Measurements from ENCODE around the gene CDS2.
A peak's percentile ranks its signal among the peaks of the same experiment; 100 is the strongest.

The CDS2 gene

DNA sequence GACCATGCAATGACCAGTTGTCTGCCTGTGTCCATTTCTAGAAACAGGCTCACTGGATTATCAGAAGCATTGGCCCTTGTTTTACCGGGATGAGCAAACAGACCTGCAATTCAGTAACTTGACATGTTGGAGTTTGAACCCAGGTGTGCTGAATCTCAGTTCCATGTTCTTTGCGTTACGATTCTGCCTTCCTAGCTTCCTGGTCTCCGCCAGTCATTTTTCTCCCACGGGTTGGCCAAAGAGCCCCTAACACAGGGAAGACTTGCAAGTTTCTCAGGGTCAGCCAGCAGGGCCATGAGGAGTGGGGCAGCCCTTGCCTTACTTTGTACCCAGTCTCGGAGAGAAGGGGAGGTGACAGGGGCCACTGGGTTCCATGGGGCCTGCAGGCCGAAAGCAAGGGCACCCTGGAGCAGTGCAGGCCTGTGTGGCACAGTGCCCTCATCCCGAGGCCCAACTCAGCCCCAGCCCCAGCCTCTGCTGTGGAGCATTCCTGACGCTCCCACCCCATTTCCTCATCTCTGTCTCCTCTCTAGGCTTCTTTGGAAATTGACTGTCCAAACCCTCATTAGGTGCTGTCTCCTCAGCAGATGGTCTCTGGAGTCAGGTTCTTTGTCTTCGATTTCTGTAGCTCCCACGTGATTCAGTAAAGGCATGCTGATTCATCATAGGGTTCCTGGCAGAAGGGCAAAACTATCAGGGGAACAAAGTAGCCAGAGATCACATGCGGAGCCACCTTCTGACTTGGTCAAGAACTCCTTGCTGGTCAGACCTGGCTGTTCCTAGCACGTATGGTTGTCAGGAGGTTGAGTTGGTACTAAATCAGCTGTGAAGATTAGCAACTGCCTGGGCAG, 23.6 kb downstream of the CDS2 start:
- peak in 2 of 56 donors; percentile 7 to 12 for DNase-seq

DNA sequence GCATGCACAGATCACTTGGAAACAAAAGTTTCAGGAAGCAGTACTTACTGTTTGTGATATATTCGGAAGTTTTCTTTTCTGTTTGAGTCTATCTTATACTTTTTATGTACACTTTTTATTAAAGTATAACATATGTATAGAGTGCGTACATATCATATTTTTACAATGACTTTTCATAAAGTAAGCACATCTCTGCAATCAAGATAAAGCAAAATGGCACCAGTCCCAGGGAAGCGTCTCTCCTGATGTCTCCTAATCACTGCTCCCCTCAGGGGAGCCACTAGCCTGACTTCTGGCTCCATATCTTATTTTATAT, 26.3 kb downstream of the CDS2 start:
- DNase-seq, result no peak

DNA sequence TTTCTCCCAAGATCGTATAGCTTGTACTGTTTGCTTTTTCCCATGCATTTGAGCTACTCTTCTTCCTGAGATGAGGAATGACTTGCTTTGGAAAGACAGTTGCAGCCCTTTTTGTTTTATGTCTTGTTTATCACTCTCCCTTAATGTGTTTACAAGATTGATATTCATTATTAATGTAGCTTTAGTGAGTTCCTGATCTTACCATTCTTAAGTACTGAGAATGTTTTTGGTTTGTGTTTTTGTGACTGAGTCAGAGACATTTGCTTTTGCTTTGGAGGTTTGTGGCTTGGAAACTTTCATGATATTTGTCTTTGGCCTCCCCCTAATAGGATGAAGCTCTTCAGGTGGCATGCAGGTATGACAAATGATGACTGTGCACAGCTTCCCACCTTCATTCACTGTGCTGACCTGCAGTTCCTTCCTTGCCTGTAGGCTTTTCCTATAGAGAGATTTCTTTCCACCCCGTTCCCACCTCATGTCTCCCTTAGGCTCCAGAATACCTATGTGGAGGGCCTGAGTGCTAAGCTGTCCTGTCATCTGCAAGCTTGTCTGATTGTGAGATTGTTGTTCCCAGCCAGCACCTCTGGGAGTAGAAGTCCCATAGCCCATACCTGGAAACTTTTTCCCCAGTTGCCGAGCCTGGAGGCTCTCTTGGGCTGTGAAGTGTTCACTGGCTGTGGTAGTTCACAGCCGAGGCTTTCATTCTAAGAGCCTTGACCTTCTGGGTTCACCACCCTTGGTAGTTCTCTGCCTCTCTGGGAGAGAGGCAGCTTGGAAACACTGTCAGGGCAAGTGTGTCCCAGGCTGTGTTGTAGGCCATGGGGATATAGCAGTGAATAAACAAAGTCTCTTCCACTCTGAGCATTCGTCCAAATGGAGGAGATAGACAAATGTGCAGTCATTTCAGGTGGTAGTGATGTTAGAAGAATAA, 27.1 kb downstream of the CDS2 start:
- no peak for DNase-seq

DNA sequence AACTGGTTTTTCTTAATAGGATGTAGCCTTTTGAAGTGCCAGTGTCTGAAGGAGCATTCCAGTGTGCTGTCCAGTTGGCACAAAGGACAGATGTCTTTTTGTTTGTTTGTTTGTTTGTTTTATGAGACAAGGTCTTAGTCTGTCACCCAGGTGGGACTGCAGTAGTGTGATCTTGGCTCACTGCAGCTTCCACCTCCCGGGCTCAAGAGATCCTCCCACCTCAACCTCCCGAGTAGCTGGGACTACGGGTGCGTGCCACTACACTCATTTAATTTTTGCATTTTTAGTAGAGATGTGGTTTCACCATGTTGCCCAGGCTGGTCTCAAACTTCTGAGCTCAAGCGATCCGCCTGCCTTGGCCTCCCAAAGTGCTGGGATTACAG, 27.7 kb downstream of the CDS2 start:
- DNase-seq, result no peak

DNA sequence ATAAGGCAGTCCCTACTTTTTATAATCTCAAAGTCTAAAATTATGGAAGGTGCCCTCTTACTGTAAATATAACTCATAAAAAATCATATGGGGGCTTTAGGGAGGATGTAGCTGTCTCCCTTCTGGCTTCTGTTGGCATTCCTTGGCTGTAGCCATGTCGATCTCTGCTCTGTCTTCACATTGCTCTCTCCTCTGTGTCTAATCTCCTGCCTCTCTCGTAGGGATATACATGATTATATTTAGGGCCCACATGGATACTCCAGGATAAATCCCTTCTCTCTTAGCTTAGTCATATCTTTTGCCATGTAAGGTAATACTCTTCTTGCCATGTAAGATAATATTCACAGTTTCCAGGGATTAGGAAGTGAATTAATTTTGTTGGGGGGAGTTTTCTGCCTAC, 28.6 kb downstream of the CDS2 start:
- DNase-seq, result no peak

DNA sequence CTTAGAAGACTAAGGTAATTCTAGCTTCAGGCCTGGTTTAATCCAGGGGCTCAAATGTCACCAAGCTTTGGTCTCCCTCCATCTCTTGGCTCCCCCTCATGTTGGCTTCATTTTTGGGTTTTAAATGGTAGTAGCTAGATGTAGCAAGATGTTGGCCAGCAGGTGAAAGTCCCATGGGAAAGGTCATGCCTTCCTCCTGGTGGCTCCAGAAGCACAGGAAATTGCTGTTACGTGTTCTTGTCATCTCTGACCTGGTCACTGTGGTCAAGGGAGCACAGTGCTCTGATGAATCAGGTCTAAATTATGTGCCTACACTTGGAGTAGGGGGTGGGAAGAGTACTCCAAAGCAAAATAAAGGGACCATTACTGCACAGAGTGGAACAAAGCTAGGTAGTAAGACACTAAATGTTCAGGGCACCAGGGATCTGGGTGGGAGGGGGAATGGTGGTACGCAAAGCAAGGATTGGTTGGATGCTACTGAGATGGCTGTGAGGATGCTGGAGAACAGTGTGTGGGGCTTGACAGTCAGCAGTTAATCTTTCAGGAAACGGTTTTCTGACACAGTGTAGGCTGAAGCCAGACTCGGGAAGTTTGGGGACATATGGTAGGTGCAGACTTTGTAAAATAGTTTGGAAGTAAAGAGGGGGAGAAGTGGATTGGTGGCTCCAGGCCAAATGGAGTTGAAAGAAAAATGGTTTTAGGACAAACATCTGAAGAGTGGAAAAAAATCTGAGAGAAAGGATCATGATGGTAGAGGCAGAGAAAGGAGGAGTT, 30.1 kb downstream of the CDS2 start:
- no peak for DNase-seq

DNA sequence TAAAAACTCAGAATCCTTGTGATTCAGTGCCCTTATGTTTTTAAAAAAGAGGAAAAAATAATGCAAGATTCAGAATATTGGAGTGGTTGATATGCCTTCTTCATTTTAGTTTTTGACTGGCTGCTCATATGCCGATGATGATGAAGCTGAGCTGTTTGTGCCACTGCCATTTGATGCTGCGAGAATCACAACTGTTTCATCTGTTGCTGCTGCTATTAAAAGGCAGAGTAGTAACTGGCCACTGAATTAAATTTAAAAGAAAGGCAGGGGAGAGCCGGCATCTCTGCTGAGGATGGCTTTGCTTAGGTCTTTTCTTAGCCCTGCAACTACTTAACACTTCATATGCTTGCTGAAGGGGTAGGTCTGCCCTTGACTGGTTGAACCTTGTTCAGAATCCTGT, 33.1 kb downstream of the CDS2 start:
- no peak for DNase-seq

DNA sequence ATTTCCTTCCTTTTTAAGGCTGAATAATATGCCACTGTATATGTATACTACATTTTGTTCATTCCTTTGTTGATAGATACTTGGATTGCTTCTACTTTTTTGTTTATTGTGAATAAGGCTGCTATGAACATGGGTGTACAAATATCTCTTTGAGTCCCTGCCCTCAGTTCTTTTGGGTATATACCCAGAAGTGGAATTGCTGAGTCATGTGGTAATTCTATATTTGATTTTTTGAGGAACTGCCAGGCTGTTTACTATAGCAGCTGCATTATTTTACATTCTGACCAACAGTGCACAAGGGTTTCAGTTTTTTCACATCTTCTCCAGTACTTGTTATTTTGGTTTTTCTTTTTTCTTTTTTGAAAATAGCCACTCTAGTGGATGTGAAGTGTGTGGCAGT, 34.1 kb downstream of the CDS2 start:
- no peak for DNase-seq

DNA sequence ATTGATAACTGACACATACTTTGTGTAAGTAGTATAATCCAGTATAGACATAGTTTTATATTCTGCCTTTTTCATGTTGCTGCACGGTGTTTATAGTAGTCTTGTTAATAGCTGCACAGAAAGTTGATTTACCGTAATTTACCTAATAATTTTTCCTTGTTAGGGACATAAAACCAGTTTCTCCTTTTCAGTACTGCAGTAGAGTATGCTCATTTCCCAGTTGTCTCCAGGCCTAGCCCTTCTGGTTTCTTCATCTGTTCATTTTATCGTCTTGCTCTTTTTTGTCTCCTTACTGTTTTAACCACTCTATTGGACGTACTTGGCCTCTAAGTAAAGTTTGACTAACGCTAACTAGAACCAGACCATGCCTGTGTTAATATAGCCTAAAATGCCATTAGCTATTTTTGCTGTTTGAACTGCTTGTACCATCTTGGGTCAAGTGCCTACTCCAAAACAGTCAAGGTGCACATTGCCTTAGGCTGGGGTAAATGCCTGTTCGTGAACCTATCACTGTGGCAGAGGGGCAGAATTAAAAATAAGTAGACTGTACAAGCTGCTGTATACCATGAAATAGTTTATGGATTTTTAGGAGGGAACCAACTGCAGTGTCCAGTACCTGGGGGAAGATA, 34.8 kb downstream of the CDS2 start:
- no peak for DNase-seq

DNA sequence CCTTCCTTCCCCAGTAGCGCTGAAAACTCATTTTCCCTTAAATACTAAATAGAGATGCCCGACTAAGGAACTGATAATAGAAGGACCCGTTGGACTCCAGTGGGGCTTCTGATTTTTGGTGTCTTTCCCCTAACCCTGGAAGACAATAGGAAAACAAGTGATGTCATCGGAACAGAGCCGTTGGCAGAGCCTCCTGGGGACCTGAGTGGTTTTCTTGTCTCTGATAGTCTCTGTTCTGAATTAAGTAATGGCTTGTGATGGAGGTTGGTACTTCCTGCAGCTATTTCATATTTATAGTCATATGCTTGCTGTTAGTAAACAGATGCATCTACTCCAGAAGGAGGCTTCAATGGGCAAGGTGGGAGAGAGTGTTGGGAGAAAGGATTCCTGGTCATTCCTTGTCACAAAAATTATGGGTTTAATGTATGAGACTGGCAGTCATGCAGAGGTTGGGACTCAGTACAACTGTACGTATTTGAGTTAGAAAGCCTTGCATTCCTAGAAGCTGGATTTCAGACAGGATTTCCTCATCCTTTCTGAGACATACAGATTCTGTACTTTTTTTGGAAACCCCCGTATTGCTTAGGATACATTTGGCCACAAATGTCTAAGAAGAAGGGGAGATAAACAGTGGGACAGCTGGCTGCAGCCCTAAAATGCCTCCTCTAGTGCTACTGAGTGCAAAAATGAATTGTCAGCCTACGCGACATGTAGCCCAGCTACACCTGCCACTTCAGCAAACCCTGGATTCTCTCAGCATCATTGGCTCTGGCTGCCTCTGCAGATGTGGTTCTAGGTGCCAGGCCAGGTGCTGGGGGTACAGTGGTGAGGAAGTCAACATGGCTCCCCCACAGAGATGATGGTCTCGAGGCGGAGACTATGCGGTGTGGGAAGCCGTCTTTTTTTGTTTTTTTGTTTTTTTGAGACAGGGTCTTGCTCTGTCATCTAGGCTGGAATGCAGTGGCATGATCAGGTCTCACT, 38.1 kb downstream of the CDS2 start:
- DNase-seq, result peak in 1 of 56 donors; percentile 9

DNA sequence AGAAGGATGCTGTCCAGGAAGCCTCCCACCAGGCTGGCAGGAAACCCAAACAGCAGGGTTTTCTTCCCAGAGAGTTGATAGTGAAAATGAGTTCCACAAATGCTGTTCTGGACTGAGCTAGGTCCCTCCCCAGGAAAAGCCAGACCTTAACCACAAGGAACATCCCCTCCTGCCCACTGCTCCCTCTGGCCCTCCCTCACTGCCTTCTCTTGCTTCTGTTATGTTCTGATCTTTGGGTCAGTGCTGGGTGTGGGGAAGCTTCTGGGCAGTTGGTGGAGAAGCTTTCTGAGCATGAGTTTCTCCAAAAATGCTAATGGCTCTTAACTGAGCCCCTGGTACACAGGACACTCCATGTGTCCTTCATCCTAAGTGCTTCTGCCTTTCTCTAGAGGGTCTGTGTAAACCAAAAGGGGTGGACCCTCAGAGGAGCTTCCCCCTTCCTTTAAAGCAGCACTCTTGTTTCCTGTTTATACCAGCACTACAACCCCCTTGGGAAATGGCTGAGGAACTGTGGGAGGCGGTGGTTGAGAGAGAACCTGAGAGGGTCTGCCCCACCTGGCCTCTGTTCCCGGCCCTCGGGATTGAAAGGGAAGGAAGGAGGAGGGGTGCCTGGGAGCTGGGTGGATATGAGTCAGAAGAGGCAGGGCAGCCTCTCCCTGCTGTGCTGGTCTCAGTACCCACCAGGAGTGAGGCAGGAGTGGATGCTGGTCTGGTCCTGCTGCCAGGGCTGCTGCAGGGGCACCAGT, 42.0 kb downstream of the CDS2 start:
- peak in 1 of 56 donors; percentile 20 for DNase-seq

DNA sequence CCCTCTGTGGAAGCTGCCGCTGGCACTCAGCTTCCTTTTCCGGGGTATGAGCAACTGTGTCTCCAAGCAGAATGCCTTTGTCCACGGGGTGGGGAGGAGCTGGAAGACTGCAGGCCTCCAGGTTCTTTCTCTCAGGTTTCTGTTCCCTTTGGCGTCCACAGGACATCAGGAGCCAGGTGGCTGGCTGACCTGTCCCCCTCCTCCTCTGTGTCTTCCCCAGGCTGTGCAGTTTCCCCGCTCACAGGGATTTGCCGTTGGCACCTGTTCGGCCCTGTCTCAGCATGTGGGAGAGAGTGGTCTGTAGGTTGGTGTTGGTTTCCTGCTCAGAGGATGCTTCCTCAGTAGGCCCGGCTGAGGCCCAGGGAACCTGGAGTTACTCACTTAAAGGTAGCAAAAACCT, 43.5 kb downstream of the CDS2 start:
- no peak for DNase-seq

DNA sequence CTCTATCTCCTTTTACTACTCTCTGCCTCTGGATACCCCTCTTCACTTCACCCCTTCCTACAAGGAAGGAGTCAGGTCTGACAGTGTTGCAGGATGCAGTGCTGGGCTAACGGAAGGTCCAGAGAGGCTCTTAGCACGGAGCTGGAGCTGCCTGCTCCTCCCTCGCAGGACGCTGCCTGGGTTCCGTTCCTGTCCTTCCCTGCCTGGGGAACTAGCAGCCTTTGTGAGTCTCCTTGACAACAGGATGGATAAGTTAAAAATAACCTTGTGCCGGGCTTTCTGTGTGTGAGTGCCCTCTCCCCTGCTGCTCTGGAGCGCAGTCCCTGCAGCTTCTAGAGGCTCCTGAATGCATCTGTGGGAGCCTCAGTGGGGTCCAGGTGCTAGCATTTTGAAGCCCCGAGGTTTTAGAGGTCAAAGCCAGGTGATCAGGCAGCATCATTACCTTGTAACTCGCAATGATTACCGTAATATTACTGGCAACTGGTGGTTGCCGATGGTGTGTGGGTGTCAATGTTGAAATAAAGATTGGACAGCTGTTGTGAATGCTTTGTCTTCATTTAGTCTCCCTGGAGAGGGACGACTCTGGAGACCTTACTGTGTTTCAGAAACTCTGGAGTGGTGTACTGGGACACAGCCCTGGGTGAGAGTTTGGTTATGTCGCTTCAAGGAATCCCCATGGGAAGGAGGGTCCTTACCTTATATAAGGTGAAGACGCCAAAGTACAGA, 44.4 kb downstream of the CDS2 start:
- DNase-seq, result peak in 24 of 56 donors; percentile 13 to 63 (median 31)

DNA sequence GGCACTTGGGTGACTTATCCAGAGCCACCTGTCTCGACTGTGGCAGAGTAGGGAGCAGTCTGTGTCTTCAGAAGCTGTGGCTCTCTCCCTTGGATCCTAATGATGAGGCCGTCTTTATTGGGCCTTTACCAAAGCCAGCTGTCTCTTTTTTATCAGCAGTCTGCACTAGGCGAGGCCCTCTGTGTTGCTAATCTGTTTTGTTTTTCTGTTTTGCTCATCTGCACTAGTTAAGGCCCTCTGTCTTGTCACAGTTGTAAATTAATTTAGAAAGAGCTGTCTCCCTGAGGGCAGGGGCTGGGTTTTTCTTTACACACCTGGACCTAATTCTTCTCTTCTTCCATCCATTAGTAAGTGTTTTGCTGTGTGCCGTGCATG, 45.0 kb downstream of the CDS2 start:
- no peak for DNase-seq

DNA sequence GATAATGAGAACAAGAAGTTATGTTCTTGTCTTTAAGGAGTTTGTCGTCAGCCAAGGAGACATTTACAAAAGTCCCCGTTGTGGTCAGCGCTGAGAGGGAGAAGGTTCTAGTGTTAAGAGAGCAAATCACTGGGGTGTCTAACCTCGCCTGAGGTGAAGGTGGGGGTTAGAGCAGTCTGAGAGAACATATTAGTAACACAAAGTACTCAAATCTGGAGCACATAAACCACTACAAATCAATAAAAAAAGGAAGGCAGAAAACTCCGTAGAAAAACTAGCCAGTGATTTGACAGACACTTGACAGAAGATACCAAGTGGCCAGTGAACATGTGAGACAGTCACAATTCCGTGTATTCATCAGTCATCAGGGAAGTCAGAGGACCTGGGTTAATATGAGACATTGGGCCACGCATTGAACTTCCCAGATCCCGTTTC, 45.4 kb downstream of the CDS2 start:
- DNase-seq, result no peak

DNA sequence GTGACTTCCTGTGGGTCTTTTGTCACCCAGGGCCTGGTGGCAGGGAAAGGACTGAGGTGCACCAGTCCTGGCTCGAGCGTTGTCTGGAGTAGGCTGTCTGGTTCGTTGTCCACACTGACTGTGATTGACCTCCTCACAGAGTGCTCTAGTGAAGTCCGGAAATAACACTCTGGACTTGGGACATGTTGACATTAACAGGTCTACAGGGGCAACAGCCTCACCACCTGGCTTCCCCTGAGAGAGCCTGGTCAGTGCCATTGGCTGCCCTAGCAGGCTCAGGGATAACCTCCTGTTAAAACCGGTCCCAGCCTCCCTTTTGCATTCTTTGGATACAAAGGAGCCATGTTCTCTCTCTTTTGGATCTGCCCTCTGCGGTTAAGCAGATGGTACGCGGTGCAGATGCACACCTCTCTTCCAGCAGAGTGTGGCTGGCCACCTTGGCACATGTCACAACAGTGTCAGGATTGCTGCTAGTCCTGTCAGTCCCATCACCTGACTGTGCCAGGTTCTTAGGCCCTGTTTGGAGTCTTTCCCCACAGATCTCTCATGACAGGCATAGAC, 46.2 kb downstream of the CDS2 start:
- DNase-seq, result no peak

DNA sequence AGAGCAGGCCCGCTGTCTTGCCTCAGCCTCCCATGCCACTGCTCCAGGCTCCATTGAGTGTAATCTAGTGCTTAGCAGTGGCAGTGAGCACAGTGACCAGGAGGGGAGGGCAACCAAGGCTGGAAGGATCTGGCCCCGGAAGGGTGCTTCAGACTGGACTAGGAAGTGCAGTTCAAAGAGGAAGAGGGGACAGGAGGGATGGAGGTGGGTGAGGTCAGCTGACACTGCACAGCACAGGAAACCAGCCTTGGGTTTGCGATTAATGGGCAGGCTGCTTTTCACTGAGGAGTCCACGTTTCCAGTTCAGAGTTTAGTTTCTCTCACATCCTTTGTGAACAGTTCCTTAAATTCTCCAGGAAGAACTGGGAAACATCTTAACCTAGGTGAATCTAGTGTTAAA, 46.9 kb downstream of the CDS2 start:
- DNase-seq, result no peak

DNA sequence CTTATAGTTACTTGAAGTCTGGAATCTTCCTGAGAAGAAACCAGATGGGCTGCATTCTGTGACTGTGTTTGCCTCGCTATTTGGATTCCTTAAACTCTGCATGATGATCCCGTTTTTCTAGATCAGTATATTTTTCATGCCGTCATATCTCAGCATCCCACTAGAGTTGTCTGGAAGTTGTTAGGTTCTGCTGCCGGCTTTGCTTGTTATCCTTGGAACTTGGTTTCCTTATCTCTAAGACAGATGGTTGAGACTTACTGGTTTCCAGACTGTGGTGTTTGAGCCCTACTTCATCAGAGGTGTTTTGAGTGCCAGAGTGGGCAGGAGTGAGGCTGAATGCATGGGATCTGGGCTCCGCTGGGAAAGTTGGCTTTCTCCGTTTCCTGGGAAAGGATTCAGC, 50.3 kb downstream of the CDS2 start:
- DNase-seq, result no peak

All from nucleus accumbens (tissue), 56 donors.